Skeletal muscle cell (primary cell): ENCODE data around the gene CALHM5.
A peak's percentile ranks its signal among the peaks of the same experiment; 100 is the strongest.

ENCODE experiments used
- DNase-seq: peaks from one replicate; pipeline ENCODE4 v3.0.0-alpha.2; 2010; ENCODE audit warnings: low read depth
- H3K4me3 ChIP-seq: 2 replicates; pipeline ENCODE4 v1.5.1; 2011; ENCODE audit warnings: low read depth, mild to moderate bottlenecking, control low read depth, low read length, moderate library complexity

Gene CALHM5

GRCh38 chr6:116497113-116497676, 14.2 kb upstream of the CALHM5 start:
- no peak overlapping the region for H3K4me3 ChIP-seq
- no peak for DNase-seq

GRCh38 chr6:116500969-116501433, 10.4 kb upstream of the CALHM5 start:
- no peak for DNase-seq
- no peak overlapping the region for H3K4me3 ChIP-seq

DNA sequence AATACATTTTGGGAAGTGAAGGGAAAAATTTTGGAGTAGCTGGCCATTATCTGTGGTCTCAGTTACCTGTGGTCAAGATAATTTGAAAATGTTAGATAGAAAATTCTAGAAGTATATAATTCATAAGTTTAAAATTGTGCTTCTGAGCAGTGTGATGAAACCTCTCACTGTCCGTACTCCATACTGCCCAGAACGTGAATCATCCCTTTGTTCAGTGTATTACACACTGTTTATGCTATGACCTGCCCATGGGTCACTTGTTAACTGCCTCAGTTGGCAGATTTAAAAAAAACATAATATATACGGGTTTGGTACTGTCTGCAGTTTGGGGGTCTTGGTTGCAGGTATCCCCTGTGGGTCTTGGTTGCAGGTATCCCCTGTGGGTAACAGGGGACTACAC, 4.1 kb upstream of the CALHM5 start:
- DNase-seq = no peak
- H3K4me3 ChIP-seq = no peak overlapping the region

GRCh38 chr6:116508527-116508926, 2.9 kb upstream of the CALHM5 start:
- DNase-seq = no peak
- H3K4me3 ChIP-seq = no peak overlapping the region

GRCh38 chr6:116512111-116512559, 696 bp downstream of the CALHM5 start:
- no peak for DNase-seq
- H3K4me3 ChIP-seq = peak overlapping the region; percentile 52

DNA sequence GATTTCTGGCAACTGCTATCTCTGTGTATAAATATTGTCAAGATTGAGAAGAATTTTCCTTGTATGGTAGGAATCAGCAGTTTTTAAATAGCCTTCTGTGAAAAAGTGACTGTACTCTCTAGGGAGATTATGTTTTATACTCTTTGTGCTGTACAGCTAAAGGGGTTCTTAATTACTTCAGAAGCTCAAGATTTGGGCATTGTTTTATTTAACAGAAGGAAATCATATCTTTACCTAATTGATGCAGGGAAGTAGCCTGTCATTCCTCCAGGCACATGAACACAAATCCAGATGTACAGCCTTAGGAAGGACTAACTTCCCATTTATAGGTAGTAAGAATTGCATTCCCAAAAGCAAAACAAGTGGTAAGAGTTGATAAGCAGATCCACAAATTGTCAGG, 1.3 kb downstream of the CALHM5 start:
- no peak for DNase-seq
- H3K4me3 ChIP-seq = peak overlapping the region; percentile 52

- DNase-seq = no peak
- peak overlapping the region; percentile 52 for H3K4me3 ChIP-seq
Measured at GRCh38 chr6:116513224-116513875, 1.9 kb downstream of the CALHM5 start.

- no peak for DNase-seq
- no peak overlapping the region for H3K4me3 ChIP-seq
Measured at GRCh38 chr6:116514111-116514510, 2.7 kb downstream of the CALHM5 start.

- no peak for DNase-seq
- H3K4me3 ChIP-seq = no peak overlapping the region
Measured at GRCh38 chr6:116515141-116515540, 3.7 kb downstream of the CALHM5 start.

DNA sequence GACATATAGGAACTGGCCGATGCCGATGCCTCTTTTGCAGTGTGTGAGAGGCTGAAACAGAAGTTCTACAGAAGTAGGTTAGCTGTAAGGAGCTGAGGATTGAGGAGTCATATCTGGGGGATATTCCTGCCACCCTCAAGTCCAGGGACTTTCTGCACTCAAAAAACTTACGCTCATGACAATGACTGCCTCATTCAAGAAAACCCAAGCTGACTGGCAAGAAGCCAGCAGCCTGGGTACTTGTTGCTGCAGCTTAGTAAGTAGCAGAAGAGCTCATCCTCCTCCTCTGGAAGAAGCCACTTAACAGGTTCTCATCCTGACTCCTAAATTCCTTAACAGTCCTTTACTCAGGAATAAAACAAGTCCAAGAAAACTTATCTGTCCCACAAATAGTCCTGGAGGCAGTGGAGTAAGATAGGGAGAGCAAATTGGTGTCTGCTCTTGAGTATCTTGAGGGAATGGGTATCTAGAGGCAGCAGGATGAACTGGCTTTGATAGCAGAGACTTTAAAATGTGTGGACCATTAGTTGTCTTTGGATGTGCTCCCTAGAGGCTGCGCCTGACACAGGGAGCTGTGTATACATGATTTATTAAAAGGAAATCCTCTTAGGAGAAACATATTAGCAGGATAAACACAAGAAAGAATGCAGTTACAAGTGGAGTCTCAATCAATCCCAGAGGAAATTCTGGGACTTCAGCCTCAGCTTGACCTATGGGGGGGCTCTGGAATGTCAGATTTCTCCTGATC, 7.4 kb downstream of the CALHM5 start:
- no peak overlapping the region for H3K4me3 ChIP-seq
- DNase-seq = no peak

DNA sequence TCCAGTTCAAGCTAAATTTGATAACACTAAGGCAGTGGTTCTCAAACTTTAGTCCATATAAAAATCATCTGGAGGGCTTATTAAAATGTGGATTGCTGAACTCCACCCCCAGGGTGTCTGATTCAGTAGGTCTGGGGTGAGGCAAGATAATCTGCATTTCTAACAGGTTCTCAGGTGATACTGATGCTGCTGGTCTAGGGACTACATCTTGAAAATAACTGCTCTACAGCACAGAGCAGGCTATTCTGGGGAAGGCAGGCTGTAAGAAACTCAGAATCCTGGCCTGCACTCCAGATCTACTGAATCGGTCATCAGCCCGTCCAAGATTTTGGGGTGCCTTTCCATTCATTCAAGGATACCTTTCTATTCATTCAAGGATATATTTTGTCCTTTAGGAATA, 11.5 kb downstream of the CALHM5 start:
- H3K4me3 ChIP-seq = no peak overlapping the region
- no peak for DNase-seq

- no peak for DNase-seq
- H3K4me3 ChIP-seq = no peak overlapping the region
Measured at GRCh38 chr6:116524236-116524635, 12.8 kb downstream of the CALHM5 start.

DNA sequence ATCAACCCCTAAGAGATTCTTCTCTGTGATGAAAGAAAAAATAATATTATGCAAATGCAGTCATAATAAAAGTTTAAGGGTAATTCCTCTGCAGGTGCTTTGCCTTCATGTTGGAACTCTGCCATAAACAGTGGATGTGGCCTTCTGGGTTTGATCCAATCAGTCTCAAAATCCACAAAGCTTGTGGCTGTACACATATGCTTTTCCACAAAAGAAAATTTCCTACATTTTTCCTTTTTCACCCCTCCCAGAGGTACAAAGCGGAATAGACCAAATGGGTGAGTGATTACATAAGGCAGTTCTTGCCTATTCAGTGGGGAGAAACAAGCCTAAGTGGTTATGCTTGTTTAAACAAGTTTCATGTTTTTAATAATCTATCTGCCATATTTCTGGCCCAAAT, 16.7 kb downstream of the CALHM5 start:
- no peak overlapping the region for H3K4me3 ChIP-seq
- DNase-seq = no peak

DNA sequence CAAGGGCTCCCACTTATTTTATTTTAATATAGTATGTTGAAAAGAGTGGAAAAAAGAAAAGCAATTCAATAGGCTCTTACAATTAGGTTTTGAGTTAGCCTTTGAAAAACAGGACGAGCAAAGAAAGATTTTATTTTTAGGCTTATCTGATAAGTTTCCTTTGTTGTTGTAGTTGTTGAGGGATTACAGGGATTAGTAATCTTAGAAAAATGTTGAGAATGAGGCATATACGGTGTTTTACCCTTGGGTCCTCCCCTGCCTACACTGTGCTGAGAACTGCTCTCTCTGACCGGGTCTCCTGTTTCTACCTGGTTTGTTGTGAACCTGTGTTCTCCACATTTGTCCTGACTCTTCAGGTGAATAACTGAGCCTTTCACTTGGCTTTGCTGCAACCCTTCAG, 17.3 kb downstream of the CALHM5 start:
- H3K4me3 ChIP-seq = no peak overlapping the region
- no peak for DNase-seq

DNA sequence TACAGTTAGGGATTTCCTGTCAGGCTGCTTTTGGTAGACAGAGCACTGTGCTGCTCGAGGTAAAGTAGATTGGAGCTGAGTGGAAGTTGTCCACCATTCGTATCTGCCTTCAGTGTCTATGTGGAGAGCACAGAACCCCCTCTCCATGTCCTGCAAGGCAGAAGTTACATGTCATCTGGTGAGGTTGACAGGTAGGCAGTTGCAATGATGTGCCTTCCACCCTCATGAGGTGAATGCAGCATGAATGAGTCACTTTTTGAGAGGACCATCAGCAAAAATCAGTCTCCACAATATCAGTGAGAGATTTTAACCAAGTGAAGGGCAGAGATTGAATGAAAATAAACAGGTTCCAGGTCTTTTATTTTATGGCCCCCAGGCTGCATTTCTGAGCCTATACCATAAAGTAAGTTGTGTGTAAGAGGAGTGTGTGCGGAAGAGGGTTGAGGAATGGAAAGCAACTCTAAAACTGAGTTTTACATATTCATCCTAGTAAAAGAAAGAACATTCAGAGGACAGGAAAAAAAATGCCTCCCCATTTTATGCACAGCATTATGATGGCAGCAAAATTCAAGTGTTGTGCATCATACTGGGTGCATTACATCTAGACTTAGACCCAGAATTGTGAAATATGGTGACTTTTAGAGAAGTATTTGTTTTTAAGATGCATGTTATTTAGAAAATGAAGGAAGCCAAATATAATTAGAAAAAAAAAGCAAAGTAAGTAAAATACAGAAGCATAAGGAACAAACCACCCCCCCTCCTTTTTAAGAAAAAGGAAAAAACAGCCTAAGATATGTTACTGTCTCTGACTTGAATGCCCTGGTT, 18.2 kb downstream of the CALHM5 start:
- H3K4me3 ChIP-seq = no peak overlapping the region
- no peak for DNase-seq

DNA sequence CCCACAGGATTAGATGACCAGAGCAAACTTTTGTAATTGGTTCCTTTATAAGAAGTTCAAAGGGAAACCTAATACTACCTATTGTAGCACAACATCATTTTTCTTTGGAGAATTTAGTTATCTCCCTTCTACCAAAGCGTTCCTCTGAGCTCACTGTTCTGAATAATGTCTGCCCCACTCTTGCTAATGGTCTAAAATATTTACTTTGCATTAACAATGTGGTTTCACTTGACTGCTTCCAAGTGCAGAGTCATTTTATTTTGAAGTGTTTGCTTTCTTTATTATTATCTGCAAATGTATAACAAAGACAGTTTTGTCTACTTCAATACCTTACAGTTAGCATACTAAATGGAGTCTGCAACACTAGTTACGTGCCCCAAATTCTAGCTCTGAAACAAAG, 19.0 kb downstream of the CALHM5 start:
- H3K4me3 ChIP-seq = no peak overlapping the region
- DNase-seq = no peak

DNA sequence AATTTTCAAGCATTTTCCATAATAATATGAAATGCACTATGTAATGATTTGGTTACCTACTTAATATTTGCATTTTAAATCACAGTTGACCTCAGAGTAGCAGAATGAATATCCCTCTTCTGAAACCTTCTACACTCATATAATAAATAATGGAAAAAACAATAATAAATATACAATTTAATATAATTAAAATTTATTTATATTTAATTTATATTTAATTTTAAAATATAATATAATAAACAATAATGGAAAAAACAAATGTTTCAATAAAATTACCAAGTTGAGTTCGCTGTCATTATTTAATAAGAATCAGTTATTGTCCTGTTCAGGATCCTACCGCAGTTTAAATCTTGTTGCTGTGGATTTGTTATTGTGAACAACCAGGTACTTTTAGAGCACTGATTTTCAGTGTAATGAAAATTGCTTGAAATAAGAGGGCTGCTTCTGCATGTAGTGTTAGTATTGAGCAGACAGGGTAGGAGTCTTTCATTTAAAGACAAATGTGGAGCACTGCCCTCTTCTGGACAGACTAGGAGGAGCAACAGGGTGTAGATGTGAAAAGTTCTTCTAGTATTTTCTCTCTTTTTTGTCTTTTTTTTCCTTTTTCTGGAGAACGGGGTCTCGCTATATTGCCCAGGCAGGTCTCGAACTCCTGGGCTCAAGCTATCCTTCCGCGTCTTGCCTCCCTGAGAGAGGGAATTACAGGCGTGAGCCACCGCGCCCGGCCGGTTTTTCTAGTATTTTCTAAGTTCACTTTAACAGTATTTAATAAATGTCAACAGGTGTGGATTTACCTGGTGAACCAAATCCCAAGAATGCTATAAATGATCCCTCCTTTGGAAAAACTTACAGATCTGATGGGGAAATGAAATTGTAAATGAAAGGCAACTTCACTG, 20.5 kb downstream of the CALHM5 start:
- no peak for DNase-seq
- H3K4me3 ChIP-seq = no peak overlapping the region

DNA sequence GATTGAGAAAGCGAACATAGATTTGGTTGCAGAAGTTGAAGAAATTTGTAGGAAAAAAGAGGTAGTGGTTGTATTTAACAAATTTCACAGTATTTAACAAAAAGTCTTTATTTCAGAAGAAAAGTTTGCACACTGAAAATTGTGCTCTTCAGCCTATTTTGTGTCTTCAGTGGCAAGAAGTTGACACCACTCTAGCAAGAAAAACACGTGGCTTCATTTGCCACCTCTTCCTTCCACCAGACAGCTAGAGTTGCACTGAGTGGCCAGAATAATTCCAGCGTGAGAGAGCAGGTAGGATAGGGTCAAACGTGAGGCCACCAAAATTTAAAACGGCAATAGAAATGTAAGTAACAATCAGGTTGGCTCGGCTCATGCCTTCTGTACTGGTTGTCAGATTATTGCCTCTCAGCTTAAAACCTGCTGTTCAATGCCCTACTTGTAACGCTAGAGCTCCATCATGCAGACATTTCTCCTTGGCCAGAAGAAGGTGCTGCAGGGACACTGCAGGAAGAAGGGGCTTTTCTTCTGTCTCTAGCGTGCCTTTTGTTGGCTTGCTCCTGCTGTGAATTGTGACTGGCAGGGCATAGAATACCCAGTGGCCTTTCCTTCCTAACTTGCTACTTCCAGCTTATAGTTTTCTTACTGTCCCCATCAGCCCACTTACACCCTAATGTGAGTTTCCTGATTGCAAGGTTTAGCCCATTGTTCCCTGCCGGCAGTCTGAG, 22.0 kb downstream of the CALHM5 start:
- no peak for DNase-seq
- H3K4me3 ChIP-seq = no peak overlapping the region
